H9 (cell line): Measurements from ENCODE around the gene SPNS3. TPM values are rescaled to one million over a fixed set of nuclear protein-coding genes. Genes with fewer than 3 reads are reported as not detected.

ENCODE experiments used
- DNase-seq: peaks from one replicate; pipeline ENCODE4 v3.0.0-alpha.2; 2017
- H2AFZ ChIP-seq: one replicate; pipeline ENCODE4 v1.6.1; 2013; ENCODE audit warnings: mild to moderate bottlenecking, low read length, control low read depth, moderate library complexity
- H2AK5ac ChIP-seq: 2 replicates; pipeline ENCODE4 v1.6.1; 2013; ENCODE audit warnings: low read length, control low read depth, mixed read lengths; ENCODE audit not compliant: insufficient read length
- H2BK120ac ChIP-seq: one replicate; pipeline ENCODE4 v1.6.1; 2013; ENCODE audit warnings: low read depth, mild to moderate bottlenecking, low read length, control low read depth, inconsistent platforms; ENCODE audit not compliant: poor library complexity, severe bottlenecking
- H2BK12ac ChIP-seq: 2 replicates; pipeline ENCODE4 v1.6.1; 2013; ENCODE audit warnings: low read length, control low read depth, mixed read lengths, low read depth; ENCODE audit not compliant: insufficient read length
- H2BK15ac ChIP-seq: 2 replicates; pipeline ENCODE4 v1.6.1; 2013; ENCODE audit warnings: low read depth, low read length, control low read depth
- H2BK20ac ChIP-seq: one replicate; pipeline ENCODE4 v1.6.1; 2013; ENCODE audit warnings: low read depth, mild to moderate bottlenecking, low read length, control low read depth, inconsistent platforms; ENCODE audit not compliant: poor library complexity, severe bottlenecking
- H2BK5ac ChIP-seq: 2 replicates; pipeline ENCODE4 v1.6.1; 2013; ENCODE audit warnings: low read length, control low read depth, mixed read lengths; ENCODE audit not compliant: insufficient read length
- H3K14ac ChIP-seq: 2 replicates; pipeline ENCODE4 v1.6.1; 2013; ENCODE audit warnings: low read length, control low read depth; ENCODE audit not compliant: insufficient read depth
- H3K18ac ChIP-seq: 2 replicates; pipeline ENCODE4 v1.6.1; 2013; ENCODE audit warnings: low read depth, mild to moderate bottlenecking, mixed read lengths, low read length, control low read depth; ENCODE audit not compliant: insufficient read length
- H3K23ac ChIP-seq: 2 replicates; pipeline ENCODE4 v1.6.1; 2013; ENCODE audit warnings: low read length, control low read depth, mixed read lengths, low read depth; ENCODE audit not compliant: insufficient read length
- H3K23me2 ChIP-seq: 2 replicates; pipeline ENCODE4 v1.6.1; 2013; ENCODE audit warnings: low read depth, mild to moderate bottlenecking, mixed read lengths, low read length, control low read depth; ENCODE audit not compliant: insufficient read length, poor library complexity, severe bottlenecking
- H3K27ac ChIP-seq: 2 replicates; pipeline ENCODE4 v1.5.1; 2013; ENCODE audit warnings: low read length, control low read depth, mixed read lengths, low read depth; ENCODE audit not compliant: insufficient read length
- H3K27me3 ChIP-seq: 2 replicates; pipeline ENCODE4 v1.6.1; 2013; ENCODE audit warnings: low read length, control low read depth, inconsistent platforms; ENCODE audit not compliant: insufficient read depth
- H3K4ac ChIP-seq: 2 replicates; pipeline ENCODE4 v1.6.1; 2013; ENCODE audit warnings: low read depth, mild to moderate bottlenecking, control low read depth, inconsistent platforms, low read length, moderate library complexity
- H3K4me1 ChIP-seq: 2 replicates; pipeline ENCODE4 v1.6.1; 2013; ENCODE audit warnings: low read length, control low read depth, inconsistent platforms; ENCODE audit not compliant: insufficient read depth
- H3K4me2 ChIP-seq: 2 replicates; pipeline ENCODE4 v1.6.1; 2013; ENCODE audit warnings: low read length, control low read depth, mixed read lengths; ENCODE audit not compliant: insufficient read length, insufficient read depth
- H3K56ac ChIP-seq: 2 replicates; pipeline ENCODE4 v1.6.1; 2013; ENCODE audit warnings: low read depth, mild to moderate bottlenecking, mixed read lengths, low read length, control low read depth; ENCODE audit not compliant: insufficient read length
- H3K79me1 ChIP-seq: 2 replicates; pipeline ENCODE4 v1.6.1; 2013; ENCODE audit warnings: low read depth, mild to moderate bottlenecking, moderate library complexity, low read length, control low read depth, inconsistent platforms; ENCODE audit not compliant: insufficient read depth, poor library complexity, severe bottlenecking
- H3K79me2 ChIP-seq: 2 replicates; pipeline ENCODE4 v1.6.1; 2013; ENCODE audit warnings: low read length, control low read depth, inconsistent platforms; ENCODE audit not compliant: insufficient read depth
- H3K9ac ChIP-seq: 2 replicates; pipeline ENCODE4 v1.6.1; 2013; ENCODE audit warnings: low read length, control low read depth, mixed read lengths; ENCODE audit not compliant: insufficient read length; ENCODE audit errors: extremely low read depth
- H3K9me3 ChIP-seq: one replicate; pipeline ENCODE4 v1.6.1; 2013; ENCODE audit warnings: low read depth, low read length, inconsistent platforms; ENCODE audit not compliant: control insufficient read depth
- H3T11ph ChIP-seq: one replicate; pipeline ENCODE4 v1.6.1; 2013; ENCODE audit warnings: mild to moderate bottlenecking, low read length, control low read depth, inconsistent platforms
- H4K20me1 ChIP-seq: one replicate; pipeline ENCODE4 v1.6.1; 2013; ENCODE audit not compliant: control insufficient read depth, insufficient read length, insufficient read depth
- H4K5ac ChIP-seq: 2 replicates; pipeline ENCODE4 v1.6.1; 2013; ENCODE audit warnings: low read depth, mild to moderate bottlenecking, mixed read lengths, low read length, control low read depth; ENCODE audit not compliant: insufficient read length
- H4K8ac ChIP-seq: replicated peaks from 2 replicates; pipeline ENCODE4 v1.6.1; 2013; ENCODE audit warnings: low read length, control low read depth, mixed read lengths, low read depth; ENCODE audit not compliant: insufficient read length
- H4K91ac ChIP-seq: 2 replicates; pipeline ENCODE4 v1.6.1; 2013; ENCODE audit warnings: low read depth, mild to moderate bottlenecking, moderate library complexity, mixed read lengths, low read length, control low read depth; ENCODE audit not compliant: insufficient read length
- H3K27ac Mint-ChIP-seq, 3 experiments: 2 replicates in 2 of 3; 3 replicates in 1 of 3; pipeline ENCODE4 v1.8.0; 2020 to 2021; ENCODE audit warnings: mixed read lengths in 3 of 3, mild to moderate bottlenecking in 1 of 3, moderate library complexity in 1 of 3
- H3K27me3 Mint-ChIP-seq: 2 replicates; pipeline ENCODE4 v1.8.0; 2021; ENCODE audit warnings: low read depth, mild to moderate bottlenecking, moderate library complexity, mixed read lengths
- H3K36me3 Mint-ChIP-seq, 3 experiments: 2 replicates in 2 of 3; 3 replicates in 1 of 3; pipeline ENCODE4 v1.8.0; 2020 to 2021; ENCODE audit warnings: low read depth in 3 of 3, mixed read lengths in 3 of 3; ENCODE audit not compliant: insufficient read depth in 1 of 3
- H3K4me1 Mint-ChIP-seq, 2 experiments: 2 replicates each; pipeline ENCODE4 v1.8.0; 2020; ENCODE audit warnings: mixed read lengths in 2 of 2
- H3K4me3 Mint-ChIP-seq, 2 experiments: 2 replicates in 1 of 2; 3 replicates in 1 of 2; pipeline ENCODE4 v1.8.0; 2020 to 2021; ENCODE audit warnings: mild to moderate bottlenecking in 2 of 2, mixed read lengths in 2 of 2, moderate library complexity in 1 of 2
- H3K9me3 Mint-ChIP-seq, 2 experiments: 2 replicates in 1 of 2; 3 replicates in 1 of 2; pipeline ENCODE4 v1.8.0; 2020; ENCODE audit warnings: mild to moderate bottlenecking in 2 of 2, mixed read lengths in 2 of 2, moderate library complexity in 1 of 2
- WGBS: extraction: QIAGEN DNeasy Blood & Tissue Kit; methylation state at CpG from one replicate; pipeline ENCODE4 v1.1.7; 2013; ENCODE audit warnings: missing lambda C conversion rate, low lambda C conversion rate, mixed read lengths; ENCODE audit not compliant: insufficient read length; ENCODE audit errors: extremely low coverage; 5-methylcytosine and 5-hydroxymethylcytosine counted together
- total RNA-seq: library from RNA; stranded (reverse); gene quantifications from 2 replicates; pipeline ENCODE4 v1.2.1, GENCODE V29; 2021
- TF ChIP-seq, protein P1 (sequence below): fragments of 200-600 bp; sonication (generic); conservative IDR thresholded peaks from 3 replicates; pipeline ENCODE4 v1.8.0; 2021; ENCODE audit warnings: antibody characterized with exemption, mild to moderate bottlenecking

The SPNS3 gene
- total RNA-seq, 1 experiment from 2014 or later: not detected

DNA sequence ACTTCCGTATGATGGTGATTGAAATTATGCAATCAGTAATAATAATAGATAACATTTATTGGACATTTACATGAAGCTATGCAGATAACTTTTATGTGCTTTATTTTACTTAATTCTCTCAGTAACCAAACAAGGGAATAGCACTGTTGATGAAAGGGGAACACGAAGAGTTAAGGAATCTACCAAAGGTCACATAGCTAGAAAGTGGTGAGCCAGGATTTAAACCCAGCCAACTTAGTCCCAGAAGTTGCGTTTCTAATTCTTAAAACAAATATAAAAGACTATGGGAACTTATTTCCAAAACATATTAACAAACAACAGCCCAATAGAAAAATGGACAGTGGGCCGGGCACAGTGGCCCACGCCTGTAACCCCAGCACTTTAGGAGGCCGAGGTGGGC is 9.7 kb downstream of the SPNS3 start:
- Histone ChIP-seq H3K4me1 (no peaks in the 10 kb centered on the region), H3K4me2 (no peak overlapping the region), H4K91ac (no peak overlapping the region), H3K23me2 (no peaks in the 10 kb centered on the region), H3K79me1 (no peaks in the 10 kb centered on the region), H3K18ac (no peak overlapping the region), H2BK120ac (no peak overlapping the region), H3K4ac (no peak overlapping the region), H2BK15ac (no peak overlapping the region), H3K9me3 (no peaks in the 10 kb centered on the region), H4K20me1 (no peaks in the 10 kb centered on the region), H3K14ac (no peak overlapping the region), H2AFZ (no peak overlapping the region), H3K79me2 (no peaks in the 10 kb centered on the region), H2BK5ac (no peak overlapping the region), H4K8ac (no peak overlapping the region), H3T11ph (no peak overlapping the region), H2AK5ac (no peak overlapping the region), H3K27ac (no peak overlapping the region), H3K23ac (no peak overlapping the region), H3K9ac (no peak overlapping the region), H4K5ac (no peak overlapping the region), H3K56ac (no peak overlapping the region), H2BK12ac (no peak overlapping the region), H3K27me3 (no peaks in the 10 kb centered on the region), H2BK20ac (no peak overlapping the region)
- Mint-ChIP-seq H3K4me3 (no peak overlapping the region), H3K27me3 (peaks cover 6% of the 10 kb centered on the region), H3K4me1 (0 out of 4 replicates have a peak, but pooled peaks cover 0 to 2% of the 10 kb centered on the region in 2 experiments), H3K9me3 (no peaks in the 10 kb centered on the region; a peak in 1 of 5 replicates), H3K27ac (no peak overlapping the region), H3K36me3 (no peaks in the 10 kb centered on the region)
- no CpG with 5 or more reads among the region's 6 CpGs for WGBS
- TF ChIP-seq, protein P1, sequence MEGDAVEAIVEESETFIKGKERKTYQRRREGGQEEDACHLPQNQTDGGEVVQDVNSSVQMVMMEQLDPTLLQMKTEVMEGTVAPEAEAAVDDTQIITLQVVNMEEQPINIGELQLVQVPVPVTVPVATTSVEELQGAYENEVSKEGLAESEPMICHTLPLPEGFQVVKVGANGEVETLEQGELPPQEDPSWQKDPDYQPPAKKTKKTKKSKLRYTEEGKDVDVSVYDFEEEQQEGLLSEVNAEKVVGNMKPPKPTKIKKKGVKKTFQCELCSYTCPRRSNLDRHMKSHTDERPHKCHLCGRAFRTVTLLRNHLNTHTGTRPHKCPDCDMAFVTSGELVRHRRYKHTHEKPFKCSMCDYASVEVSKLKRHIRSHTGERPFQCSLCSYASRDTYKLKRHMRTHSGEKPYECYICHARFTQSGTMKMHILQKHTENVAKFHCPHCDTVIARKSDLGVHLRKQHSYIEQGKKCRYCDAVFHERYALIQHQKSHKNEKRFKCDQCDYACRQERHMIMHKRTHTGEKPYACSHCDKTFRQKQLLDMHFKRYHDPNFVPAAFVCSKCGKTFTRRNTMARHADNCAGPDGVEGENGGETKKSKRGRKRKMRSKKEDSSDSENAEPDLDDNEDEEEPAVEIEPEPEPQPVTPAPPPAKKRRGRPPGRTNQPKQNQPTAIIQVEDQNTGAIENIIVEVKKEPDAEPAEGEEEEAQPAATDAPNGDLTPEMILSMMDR: no peak
- DNase-seq: no peak
